Hematopoietic multipotent progenitor cell treated with erythropoietin and hydrocortisone succinate and interleukin-3 and kit ligand, for 4 days (in vitro differentiated cells): Measurements from ENCODE around the gene DDX49.
A peak's percentile ranks its signal among the peaks of the same experiment; 100 is the strongest.
"Not testable (repeated sequence)": the region's sequence is repeated elsewhere in the genome, so short reads cannot be mapped to it uniquely, and the experiment has no call there.

Experiments
- DNase-seq: peaks from one replicate; pipeline ENCODE4 v3.0.0-alpha.2; 2015

DDX49 gene

DNA sequence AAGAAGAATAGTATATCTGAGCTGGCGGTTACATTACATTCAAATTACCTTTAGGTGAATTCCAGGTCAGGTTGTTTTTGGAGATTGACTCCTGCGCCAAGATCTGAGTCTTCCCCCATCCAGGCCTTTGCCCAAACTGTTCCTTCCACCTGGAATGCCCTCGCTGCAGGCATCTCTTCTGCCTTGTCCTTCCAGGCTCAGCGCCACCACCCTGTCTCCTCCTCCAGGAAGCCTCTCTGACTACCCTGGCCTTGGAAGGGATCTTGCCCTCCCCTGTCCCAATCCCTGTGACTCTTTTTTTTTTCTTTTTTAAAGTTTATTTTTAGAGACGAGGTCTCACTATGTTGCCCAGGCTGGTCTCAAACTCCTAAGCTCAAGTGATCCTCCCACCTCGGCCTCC is 23.2 kb downstream of the DDX49 start:
- no peak for DNase-seq

DNA sequence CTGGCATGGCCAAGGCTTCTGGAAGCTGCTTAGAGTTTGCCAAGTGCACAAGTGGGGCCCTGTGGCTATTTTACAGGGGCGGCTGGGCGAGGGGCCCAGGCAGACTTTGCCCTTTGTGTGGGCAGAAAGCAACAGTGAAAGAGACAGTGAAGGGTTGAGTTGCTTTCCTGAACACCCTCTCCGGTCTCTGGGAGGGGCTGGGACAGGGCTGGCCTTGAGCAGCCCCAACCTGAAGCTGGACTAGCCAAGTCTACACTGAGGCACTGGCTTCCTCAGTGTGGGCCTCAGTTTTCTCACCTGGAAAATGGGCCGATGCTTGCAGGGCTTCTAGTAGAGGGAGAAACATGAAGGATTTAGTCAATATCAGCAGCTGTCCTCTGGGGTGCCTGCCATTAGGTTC is 23.9 kb downstream of the DDX49 start:
- DNase-seq, result no peak

DNA sequence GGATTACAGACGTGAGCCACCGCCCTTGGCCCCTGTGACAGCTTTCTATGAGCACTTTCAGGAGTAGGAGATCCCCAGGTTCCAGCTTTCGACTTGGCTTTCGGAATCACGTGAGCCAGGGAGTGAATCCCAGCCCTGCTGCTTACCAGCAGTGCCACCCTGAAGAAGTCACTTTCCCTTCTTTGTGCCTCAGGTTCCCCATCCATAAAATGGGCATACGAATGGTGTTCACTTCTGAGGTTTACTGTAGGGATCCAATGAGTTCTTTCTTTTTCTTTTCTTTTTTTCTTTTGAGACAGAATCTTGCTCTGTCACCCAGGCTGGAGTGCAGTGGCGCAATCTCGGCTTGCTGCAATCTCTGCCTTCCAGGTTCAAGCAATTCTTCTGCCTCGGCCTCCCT is 25.8 kb downstream of the DDX49 start:
- no peak for DNase-seq

DNA sequence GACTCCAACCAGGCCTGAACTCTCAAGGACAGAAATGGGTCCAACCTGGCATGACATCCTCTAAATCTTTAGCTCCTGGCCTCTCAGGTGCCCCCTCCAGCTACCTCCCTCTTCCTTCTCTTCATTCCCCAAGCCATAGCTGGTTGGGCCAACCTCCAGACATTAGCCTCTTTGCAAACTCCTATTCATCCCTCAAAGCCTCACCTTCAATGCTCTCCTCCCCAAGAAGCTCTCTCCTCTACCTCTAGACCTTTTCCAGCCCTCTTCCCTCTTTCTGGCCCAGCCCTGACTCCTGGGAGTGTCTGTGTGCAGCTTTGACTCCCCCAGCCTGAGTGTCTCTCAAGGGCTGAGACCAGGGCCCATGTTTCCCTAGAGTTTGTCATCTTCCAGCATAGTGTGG is 26.8 kb downstream of the DDX49 start:
- DNase-seq, result no peak

DNA sequence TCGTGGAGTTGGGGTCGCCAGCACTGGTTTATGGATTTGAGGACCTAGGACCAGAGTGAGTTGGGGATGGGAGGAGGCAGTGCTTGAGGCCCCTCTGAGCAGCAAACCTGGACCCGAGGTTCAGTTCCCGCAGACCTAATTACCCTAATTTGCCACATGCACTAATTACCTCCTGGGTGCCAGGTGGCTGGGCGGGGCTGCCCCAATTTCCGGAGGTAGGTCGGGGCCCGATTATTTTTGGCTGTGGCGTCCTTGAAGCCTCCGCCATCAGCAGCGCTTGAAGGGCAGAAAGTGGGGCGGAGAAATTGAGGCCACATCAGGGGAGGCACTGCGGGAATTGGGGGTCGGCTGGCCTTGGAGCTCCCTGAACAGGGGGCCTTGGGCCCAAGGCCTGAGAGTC is 27.4 kb downstream of the DDX49 start:
- DNase-seq, result no peak

DNA sequence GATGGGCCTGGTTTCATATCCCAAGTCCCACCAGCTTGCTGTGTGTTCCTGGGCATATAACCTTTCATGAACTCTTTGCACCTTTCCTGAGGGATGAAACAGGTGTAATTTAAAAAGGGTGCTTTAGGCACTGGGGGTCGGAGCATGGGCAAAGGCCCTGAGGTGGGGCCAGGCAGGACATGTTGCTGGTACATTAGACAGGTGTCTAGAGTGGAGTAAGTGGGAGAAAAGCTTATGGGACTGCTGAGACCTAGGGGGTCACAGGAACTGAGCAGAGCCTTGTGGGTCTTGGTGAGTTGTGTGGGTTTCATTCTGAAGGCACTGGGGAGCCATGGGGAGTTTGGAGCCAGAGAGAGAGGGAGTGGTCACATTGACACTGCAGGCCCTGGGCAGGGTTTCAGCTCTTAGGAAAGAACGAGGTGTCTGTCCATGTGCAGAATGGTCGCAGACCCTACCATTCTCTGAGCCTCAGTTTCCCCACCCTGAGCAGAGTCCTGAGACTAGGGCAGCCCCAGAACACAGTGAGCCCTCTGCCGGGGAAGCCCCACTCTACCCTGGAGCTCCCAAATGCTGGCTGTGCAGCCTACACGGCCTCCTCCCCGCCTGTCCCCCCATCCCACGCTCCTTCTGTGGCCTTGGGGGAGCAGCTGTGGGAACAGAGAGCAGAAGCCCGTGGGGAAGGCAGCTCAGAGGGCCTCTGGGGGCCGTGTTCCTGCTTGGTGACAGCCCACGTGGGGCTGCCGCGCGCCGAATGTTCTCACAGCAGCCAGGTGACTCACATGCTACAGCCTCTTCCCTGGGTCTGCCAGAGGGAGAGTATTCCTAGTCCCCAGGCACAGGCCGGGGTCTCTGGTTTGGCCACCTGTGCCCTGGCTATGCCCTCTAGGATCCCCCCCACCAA is 28.8 kb downstream of the DDX49 start:
- DNase-seq, result no peak

DNA sequence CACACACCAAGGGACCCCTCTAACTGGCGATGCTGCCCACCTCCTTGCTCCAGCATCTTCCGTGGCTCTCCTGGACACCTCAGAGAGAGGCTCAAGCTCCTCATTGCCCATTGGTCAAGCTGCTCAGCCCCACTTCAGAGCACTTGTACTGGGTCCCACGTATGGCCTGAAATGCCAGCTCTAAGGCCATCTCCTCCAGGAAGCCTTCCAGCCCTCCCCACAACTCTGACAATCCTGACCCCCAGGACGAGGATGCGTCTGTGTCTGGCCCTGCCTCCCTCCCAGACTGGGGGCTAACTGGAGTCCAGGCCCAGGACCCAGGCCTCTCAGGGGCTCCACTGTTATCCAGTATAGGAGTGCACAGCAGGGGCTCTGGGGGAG is 29.5 kb downstream of the DDX49 start:
- no peak for DNase-seq

DNA sequence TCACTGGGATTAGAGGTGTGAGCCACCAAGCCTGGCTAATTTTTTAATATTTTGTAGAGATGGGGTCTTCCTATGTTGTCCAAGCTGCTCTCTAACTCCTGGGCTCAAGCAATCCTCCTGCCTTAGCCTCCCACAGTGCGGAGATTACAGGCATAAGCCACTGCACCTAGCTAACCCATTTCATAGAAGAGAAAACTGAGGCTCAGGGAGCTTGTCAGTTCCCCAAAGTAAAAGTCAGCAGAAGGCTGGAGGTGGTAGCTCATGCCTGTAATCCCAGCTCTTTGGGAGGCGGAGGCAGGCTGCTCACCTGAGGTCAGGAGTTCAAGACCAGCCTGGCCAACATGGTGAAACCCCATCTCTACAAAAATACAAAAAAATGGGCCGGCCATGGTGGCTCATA is 30.3 kb downstream of the DDX49 start:
- no peak for DNase-seq

DNA sequence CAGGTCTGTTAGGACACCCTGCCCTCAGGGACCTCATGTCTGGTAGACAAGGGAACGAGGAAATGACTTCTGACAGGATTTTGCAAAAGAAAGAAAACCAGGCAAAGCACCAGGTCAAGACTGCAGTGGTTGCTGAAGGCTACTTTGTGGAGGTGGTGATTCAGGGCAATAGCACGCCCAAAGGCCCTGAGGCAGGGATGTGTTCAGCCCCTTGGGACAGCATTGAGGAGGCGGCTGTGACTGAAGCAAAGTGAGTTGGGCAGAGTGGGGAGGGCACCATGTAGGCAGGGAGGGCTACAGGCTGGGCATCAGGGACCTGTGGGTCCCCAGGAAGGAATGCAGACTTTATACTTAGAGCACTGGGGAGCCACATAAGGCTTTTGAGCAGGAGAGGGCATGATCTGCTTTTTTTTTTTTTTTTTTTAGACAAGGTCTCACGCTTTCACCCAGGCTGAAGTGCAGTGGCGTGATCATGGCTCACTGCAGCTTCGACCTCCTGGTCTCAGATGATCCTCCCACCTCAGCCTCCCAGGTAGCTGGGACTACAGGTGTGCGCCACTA is 32.3 kb downstream of the DDX49 start:
- DNase-seq, result no peak

DNA sequence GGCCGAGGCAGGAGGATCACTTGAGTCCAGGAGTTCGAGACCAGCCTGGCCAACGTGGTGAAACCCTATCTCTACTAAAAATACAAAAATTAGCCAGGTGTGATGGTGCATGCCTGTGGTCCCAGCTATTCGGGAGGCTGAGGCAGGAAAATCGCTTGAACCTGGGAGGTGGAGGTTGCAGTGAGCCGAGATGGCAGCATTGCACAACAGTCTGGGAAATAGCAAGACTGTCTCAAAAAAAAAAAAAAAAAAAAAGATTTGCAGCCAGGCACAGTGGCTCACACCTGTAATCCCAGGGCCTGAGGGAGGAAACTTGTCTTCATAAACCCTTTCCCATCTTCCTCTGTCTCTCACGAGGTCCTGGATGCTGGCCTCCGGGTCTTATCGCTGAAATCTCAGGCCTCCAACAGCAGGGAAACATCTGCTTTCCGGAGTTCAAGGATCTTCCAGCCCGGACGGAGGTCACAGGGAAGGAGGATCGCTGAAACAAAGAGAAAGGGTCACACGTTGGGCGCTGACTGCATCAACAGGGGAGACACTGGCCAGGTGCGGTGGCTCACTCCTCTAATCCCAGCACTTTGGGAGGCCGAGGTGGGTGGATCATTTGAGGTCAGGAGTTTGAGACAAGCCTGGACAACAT is 33.0 kb downstream of the DDX49 start:
- DNase-seq, result not testable (repeated sequence)

DNA sequence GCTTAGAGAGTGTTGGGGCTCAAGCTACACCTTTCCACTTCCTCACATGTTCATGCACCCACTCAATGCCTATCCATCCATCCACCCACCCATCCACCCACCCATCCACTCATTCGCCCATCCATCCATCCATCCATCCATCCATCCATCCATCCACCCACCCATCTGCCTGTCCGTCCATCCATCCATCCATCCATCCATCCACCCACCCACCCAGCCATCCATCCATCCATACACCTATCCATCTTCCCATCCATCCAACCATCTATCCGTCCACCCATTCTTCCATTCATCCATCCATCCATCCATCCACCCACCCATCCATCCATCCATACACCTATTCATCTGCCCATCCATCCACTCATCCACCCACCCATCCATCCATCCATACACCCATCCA is 34.6 kb downstream of the DDX49 start:
- no peak for DNase-seq

DNA sequence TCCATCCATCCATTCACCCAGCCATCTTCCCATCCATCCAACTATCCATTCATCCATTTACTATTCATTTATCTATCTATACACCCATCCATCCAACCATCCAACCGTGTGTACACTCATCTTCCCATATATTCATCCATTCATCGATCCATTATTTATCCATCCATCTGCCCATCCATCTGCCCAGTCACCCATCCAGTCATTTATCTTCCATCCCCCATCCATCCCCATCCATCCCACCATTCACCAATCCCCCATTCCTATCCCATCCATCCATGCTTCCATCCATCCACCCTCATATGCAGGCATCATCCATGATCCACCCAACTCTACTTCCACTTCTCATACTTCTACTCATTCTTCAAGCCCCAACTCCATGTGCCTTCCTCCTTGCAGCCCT is 35.5 kb downstream of the DDX49 start:
- no peak for DNase-seq

DNA sequence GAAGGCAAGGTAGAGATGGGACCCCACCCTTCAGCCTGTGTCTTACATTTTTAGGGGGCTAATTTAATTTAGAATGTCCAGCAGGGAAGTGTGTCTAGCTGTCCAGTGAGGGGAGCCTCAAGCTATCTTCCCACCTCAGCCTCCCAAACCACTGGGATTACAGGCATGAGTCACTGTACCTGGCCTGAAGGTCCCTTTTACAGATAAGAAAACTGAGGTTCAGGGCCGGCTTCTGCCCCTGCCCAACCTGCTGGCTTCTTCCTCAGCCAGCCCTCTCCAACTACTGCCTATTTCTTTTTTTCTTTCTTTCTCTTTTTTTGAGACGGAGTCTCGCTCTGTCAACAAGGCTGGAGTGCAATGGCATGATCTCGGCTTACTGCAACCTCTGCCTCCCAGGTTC is 40.9 kb downstream of the DDX49 start:
- no peak for DNase-seq

DNA sequence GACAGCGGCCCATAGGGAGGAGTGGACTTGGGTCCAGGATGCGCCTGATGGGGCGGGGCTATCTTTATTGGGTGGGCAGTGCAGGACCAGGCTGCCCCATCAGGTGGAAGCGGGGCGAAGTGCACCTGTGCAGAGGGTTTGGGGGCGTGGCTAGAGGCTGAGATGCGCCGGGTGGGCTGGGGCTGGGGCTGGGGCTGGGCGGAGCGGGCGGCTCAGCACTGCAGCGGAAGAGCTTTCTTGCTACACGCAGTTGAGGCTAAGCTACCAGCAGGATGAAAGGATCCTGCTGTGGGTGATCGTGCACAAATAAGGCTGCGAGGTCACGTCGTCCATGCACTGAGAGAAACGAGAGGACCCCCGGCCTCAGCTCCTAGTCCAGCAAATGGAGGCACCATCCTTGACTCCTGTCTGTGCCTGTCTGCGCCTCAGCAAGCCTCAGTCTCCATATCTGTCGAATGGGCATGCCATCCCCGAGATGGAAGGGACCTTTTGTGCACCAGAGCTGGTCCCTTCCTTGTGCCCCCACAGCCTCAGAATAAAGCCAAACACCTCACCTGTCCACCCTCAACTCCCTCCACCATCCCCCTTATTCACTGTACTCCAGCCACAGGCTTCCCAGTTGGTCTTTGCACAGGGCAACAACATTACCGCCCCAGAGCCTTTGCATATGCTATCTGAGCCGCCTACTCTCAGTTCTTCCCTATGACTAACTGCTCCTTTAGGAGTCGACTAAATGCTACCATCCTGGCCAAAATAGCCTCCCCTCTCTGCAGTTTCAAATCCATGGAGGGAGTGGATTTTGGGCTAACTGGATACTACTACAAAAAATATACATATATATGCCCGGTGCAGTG is 42.5 kb downstream of the DDX49 start:
- no peak for DNase-seq

DNA sequence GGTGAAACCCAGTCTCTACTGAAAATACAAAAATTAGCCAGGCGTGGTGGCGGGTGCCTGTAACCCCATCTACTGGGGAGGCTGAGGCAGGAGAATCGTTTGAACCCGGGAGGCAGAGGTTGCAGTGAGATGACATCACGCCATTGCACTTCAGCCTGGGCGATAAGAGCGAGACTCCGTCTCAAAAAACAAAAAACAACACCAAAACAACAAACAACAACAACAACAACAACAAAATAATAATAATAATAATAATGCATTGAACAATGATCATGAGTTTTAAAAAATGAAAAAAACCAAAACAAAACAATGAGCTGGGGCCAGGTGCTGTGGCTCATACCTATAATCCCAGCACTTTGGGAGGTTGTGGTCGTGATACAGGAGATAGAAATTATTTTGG is 44.6 kb downstream of the DDX49 start:
- no peak for DNase-seq

DNA sequence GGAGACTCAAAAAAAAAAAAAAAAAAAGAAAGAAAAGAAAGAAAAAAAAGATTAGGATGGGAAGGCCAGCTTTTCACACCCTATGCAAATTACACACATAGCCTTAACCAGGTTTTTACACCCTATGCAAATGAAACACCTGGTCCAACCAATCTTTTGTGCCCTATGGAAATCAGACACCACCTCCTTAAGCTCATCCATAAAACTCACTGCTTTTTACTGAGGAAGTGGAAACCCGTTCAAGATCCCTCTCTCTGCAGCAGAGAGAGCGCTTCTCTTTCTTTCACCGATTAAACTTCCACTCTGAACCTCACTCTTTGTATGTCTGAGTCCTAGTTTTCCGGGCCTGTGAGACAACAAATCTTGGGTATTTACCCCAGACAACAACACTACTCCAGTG is 46.8 kb downstream of the DDX49 start:
- no peak for DNase-seq

DNA sequence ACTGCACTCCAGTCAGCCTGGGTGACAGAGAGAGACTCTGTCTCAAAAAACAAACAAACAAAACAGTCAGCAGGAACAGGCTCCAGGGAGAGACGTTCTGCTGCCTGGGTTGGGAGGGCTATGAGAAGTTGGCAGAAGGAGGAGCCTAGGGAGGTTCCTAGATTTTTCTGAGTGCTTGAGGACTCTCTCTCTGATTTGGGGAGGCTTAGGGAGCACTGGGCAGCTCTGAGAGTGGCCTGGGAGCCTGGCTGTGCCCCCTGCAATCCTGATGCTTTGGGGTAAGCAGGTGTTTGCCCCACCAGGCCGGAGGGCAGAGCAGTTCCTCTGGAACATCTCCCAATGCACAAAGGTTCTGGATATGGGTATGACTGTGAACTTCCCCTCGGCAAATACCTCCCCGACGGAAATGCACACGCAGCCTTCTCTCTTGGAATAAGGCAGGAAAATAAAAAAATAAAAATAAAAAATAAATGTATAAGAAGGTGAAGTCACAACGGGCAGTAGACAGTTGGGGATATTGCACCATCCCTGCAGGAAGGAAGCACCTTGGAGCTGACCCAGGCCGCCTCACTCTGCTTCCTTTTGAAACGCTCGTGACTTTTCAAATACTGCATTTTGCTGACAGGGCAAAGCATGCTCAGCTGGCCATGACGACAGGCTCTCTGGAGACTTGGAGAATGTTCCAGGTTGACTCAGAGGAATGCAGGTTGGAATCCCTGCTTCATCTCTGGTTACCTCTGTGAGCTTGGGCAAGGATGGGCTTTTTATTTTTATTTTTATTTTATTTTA is 48.0 kb downstream of the DDX49 start:
- peak; percentile 81 for DNase-seq

DNA sequence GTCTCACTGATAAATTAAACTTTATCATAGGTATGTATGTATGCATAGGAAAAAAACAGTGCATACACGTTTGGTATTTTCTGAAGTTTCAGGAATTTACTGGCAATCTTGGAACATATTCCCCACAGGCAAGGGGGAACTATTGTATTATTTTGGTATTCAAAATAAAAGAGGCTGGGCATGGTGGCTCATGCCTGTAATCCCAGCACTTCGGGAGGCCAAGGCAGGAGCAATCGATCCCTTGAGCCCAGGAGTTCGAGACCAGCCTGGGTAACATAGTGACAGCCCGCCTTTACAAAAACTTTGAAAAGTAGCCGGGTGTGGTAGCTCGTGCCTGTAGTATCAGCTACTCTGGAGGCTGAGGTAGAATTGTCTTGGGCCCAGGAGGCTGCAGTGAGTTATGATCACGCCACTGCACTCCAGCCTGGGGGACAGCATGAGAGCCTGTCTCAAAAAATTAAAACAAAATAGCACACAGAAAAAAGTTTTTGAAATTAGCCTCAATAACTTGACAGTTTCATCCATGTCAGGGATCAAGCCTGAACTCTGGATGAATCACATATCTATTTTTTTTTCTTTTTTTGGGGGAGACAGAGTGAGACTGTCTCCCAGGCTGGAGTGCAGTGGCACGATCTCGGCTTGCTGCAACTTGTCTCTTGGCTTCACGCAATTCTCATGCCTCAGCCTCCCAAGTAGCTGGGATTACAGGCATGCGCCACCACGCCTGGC is 50.6 kb downstream of the DDX49 start:
- peak; percentile 25 for DNase-seq

DNA sequence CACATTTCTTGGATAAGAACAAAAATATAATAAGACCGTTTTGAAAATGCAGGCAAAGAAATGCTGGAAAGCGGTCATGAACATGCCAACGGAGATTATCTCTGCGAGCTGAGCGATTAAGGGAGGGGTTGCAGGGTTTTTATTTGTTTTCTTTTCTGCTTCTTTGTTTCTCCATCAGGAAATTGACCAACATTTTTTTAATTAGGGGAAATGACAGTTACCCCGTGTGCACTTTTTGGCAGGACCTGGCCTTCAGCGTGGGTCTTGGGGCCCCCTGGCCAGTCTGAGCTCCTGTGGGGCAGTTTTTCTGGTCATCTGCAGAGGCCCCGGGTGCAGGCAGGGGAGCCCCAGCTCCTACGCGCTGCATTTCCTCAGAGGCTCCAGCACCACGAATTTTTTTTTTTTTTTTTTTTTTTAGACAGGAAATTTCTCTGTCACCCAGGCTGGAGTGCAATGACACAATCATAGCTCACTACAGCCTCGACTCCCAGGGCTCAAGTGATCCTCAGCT is 52.8 kb downstream of the DDX49 start:
- peak; percentile 66 for DNase-seq

DNA sequence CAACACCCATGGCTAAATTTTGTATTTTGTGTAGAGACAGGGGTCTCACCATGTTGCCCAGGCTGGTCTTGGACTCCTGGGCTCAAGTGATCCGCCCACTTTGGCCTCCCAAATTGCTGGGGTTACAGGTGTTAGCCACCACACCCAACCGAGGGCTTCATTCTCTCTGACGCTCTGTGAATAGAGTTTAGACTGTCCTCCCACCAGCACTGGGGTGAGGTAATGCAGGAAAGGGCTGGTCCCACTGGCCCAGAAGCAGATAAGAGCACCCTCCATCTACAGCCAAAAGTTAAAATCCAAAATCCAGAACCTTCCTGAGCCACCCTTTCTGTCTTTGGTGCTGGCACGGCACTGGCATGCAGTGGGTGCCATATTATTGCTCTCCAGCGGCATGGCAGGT is 53.3 kb downstream of the DDX49 start:
- DNase-seq, result peak; percentile 31

DNA sequence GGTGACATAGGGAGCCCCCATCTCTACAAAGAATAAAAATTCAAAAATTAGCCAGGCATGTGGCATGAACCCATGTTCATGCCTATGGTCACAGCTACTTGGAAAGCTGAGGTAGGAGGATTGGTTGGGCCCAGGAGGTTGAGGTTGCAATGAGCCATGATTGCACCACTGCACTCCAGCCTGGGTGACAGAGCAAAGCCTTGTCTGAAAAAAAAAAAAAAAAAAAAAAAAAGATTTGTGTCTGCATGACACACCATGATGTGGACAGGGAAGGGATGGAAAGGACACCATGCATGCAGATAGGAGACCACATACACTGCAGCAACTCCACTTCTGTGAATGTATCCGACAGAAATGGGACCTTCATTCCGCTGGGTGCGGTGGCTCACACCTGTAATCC is 55.5 kb downstream of the DDX49 start:
- peak; percentile 20 for DNase-seq

DNA sequence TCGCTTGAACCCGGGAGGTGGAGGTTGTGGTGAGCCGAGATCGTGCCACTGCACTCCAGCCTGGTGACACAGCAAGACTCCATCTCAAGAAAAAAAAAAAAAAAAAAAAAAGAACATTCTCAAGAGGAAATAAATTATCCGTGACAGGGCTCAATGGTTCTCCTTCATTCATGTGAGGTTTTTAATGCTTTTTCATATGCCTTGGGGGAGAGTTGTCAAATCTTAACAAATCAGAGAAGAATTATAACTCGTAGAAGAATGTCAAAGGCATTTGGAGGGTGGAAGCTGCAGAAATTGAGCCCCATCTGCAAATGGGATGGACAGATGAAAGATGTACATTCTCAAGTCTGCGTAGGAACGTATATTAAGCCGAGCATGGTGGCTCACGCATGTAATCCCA is 56.4 kb downstream of the DDX49 start:
- no peak for DNase-seq
